NB4 (cell line): ENCODE results near the gene XPA.

Experiments used
- DNase-seq: peaks from one replicate; pipeline ENCODE4 v3.0.0; 2010; ENCODE audit warnings: low read depth
- H3K4me3 ChIP-seq: one replicate; pipeline ENCODE4 v1.5.1; 2011; ENCODE audit warnings: mild to moderate bottlenecking, low read depth, low read length, moderate library complexity
- MAX ChIP-seq: IDR thresholded peaks from 2 replicates; pipeline ENCODE4 v1.6.1; 2011; ENCODE audit warnings: low read depth, low read length
- MYC ChIP-seq: IDR thresholded peaks from 2 replicates; pipeline ENCODE4 v1.6.1; 2011; ENCODE audit warnings: low read depth, low read length
- POLR2A ChIP-seq: IDR thresholded peaks from 2 replicates; pipeline ENCODE4 v1.6.1; 2011; ENCODE audit warnings: mild to moderate bottlenecking; ENCODE audit not compliant: insufficient read length; ENCODE audit errors: extremely low read depth
- TF ChIP-seq, protein P1 (sequence below): IDR thresholded peaks from one replicate; pipeline ENCODE4 v1.5.1; 2012; ENCODE audit warnings: low read depth, low read length

The XPA gene

GRCh38 chr9:97636903-97637302 lies 60.2 kb downstream of the XPA start:
- TF ChIP-seq, protein P1, sequence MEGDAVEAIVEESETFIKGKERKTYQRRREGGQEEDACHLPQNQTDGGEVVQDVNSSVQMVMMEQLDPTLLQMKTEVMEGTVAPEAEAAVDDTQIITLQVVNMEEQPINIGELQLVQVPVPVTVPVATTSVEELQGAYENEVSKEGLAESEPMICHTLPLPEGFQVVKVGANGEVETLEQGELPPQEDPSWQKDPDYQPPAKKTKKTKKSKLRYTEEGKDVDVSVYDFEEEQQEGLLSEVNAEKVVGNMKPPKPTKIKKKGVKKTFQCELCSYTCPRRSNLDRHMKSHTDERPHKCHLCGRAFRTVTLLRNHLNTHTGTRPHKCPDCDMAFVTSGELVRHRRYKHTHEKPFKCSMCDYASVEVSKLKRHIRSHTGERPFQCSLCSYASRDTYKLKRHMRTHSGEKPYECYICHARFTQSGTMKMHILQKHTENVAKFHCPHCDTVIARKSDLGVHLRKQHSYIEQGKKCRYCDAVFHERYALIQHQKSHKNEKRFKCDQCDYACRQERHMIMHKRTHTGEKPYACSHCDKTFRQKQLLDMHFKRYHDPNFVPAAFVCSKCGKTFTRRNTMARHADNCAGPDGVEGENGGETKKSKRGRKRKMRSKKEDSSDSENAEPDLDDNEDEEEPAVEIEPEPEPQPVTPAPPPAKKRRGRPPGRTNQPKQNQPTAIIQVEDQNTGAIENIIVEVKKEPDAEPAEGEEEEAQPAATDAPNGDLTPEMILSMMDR = no peak
- TF ChIP-seq POLR2A = no peak
- TF ChIP-seq MYC = no peak
- no peak for TF ChIP-seq MAX
- H3K4me3 ChIP-seq = peak overlapping the region; percentile 29
- peak; percentile 28 for DNase-seq

DNA sequence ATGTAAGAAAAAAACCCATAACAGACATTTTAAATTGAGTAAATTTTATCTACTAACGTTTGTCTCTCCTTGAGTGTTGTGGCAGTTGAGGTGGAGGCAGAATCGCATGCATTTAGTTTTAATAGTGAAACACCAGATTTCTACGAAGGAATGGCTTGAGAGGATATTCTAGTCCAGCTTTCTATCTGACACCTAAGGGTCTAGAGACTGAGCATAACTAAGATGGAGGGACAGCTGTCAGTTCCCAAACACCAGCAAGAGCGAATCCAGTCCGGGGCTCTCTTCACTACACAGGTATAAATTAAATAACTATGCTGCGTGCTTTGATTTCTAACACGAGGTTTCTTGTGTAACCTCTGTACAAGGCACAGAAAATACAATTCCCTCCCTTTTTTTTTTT lies 62.1 kb downstream of the XPA start:
- DNase-seq = no peak
- TF ChIP-seq MAX (no peak), POLR2A (no peak), MYC (no peak)
- TF ChIP-seq, protein P1 = no peak
- peak overlapping the region; percentile 78 for H3K4me3 ChIP-seq

GRCh38 chr9:97633859-97634490 lies 63.2 kb downstream of the XPA start:
- TF ChIP-seq, protein P1 = no peak
- TF ChIP-seq MAX (no peak; the same call in 1 of the 2 replicates), POLR2A (no peak), MYC (no peak)
- no peak for DNase-seq
- peak overlapping the region; percentile 78 for H3K4me3 ChIP-seq

DNA sequence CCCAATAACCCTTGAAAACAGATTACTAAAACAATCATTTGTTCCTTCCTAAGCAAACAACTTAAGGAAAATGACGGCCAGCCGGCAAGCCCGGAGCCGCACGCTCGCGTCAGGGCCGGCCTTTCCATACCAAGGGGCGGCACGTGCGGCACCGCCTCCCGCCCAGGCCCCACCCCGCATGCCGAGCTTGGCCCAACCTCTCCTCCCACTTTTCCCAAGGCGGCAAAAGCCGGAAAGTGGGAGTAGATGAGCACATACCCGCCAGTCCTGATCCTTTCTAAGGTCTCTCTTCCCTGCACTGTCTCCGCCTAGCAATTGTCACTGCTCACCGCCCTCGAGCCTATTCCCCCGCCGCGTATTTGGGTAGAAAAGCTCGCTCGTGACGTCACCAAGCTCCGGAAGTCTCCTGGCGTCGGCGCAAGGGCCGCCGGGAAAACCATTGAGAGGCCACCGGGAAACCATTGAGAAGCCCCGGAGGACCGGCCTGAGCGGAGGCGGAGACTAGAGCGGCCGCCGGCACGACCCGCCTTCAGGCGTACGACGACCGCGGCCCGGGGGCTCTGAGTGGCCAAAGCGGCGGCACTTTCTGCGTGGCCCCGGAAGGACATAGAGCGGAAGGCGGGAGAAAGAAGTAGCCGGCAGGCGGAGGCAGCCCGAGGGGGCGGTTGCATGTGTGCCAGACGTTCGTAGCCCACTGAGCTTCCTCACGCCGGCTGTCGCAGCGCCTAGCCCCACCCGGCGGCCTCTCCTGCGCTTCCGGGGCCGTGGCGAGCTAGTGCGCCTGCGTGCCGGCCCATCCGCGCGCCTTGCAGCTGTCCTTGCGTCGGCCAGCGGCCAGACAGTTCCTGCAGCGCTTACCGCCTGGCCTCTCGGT lies 63.9 kb downstream of the XPA start, which contains the start of the genes NCBP1 and TSTD2:
Gene NCBP1, plus strand, starts transcription at position 837 of the 874 bp plus-strand sequence. CDS start 61 bp downstream, outside the sequence.
Gene TSTD2, minus strand, starts transcription at position 384 of the 874 bp plus-strand sequence. CDS start 5,806 bp downstream, outside the sequence.
- peak; percentile 98 for DNase-seq
- TF ChIP-seq MYC (peak; percentile 84), POLR2A (peak; percentile 89), MAX (peak; percentile 92)
- TF ChIP-seq, protein P1 = no peak
- peak within 1 kb of the TSS; percentile 78 for H3K4me3 ChIP-seq

DNA sequence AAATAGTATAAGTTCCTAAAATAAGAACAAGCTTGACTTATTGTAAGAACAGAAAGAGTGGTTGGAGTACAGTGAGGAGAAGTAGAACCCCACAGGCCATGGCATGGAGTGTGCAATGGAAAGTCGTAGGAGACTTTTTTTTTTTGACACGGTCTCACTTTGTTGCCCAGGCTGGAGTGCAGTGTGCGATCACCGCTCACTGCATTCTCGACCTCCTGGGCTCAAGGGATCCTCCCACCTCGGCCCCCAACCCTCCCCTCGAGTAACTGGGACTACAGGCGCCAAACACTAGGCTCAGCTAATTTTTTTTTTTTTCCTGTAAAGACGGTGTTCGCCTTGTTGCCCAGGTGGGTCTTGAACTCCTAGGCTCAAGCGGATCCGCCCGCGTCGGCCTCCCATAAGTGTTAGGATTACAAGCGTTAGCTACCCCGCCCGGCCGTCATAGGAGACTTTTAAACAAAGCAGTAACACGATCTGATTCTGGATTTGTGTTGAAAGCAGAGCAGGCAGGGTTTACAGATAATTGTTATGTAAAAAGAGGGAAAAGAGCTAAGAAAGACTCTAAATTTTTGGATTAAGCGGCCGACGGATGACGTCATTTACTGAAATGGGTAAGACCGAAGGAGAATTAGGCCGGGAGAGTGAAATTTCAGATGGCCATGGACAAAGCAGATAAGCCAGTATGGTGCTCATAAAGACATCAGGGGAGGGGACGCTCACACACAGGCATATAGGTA lies 64.7 kb downstream of the XPA start:
- TF ChIP-seq MYC = no peak
- no peak for TF ChIP-seq POLR2A
- TF ChIP-seq MAX = no peak
- TF ChIP-seq, protein P1 = no peak
- H3K4me3 ChIP-seq = peak overlapping the region; percentile 78
- DNase-seq = no peak
